CD14-positive monocyte (primary cell): ENCODE measurements around the gene WDR45B. TPM values are rescaled to one million over a fixed set of nuclear protein-coding genes. Genes with fewer than 3 reads are reported as not detected.
A peak's percentile ranks its signal among the peaks of the same experiment; 100 is the strongest.
"Not testable (repeated sequence)": the region's sequence is repeated elsewhere in the genome, so short reads cannot be mapped to it uniquely, and the experiment has no call there.

ENCODE experiments used
- DNase-seq, 3 donors: peaks; one replicate each; pipeline ENCODE4 v3.0.0-alpha.2; 2011 to 2022
- H2AFZ ChIP-seq: 2 replicates; pipeline ENCODE4 v1.6.0; 2012; ENCODE audit warnings: mild to moderate bottlenecking, low read depth, low read length, inconsistent platforms; ENCODE audit not compliant: insufficient read depth, poor library complexity, severe bottlenecking
- H3K27ac ChIP-seq, 2 donors: 1 replicate in 1 of 2; 2 replicates in 1 of 2; pipeline ENCODE4 v1.5.1; 2012 to 2013; ENCODE audit warnings: low read length in 2 of 2, control low read depth in 1 of 2, inconsistent platforms in 1 of 2, low read depth in 1 of 2, mild to moderate bottlenecking in 1 of 2
- H3K27me3 ChIP-seq, 2 donors: one replicate each; pipeline versions ENCODE4 v1.6.0 to v1.6.1; 2011 to 2013; ENCODE audit warnings: low read length in 2 of 2; ENCODE audit not compliant: control insufficient read depth in 2 of 2, insufficient read depth in 2 of 2
- H3K36me3 ChIP-seq, 2 donors: replicated peaks in 1 of 2; 1 replicate in 1 of 2; 2 replicates in 1 of 2; pipeline versions ENCODE4 v1.5.1 to v1.6.1; 2012 to 2013; ENCODE audit warnings: low read length in 2 of 2, control low read depth in 1 of 2, inconsistent platforms in 1 of 2, mild to moderate bottlenecking in 1 of 2; ENCODE audit not compliant: insufficient read depth in 2 of 2, control insufficient read depth in 1 of 2
- H3K4me1 ChIP-seq, 2 donors: 1 replicate in 1 of 2; 2 replicates in 1 of 2; pipeline versions ENCODE4 v1.5.1 to v1.6.1; 2012 to 2013; ENCODE audit warnings: low read length in 2 of 2, control low read depth in 1 of 2, inconsistent platforms in 1 of 2, mild to moderate bottlenecking in 1 of 2, moderate library complexity in 1 of 2; ENCODE audit not compliant: insufficient read depth in 2 of 2, control insufficient read depth in 1 of 2
- H3K4me2 ChIP-seq: replicated peaks from 2 replicates; pipeline ENCODE3; 2012; ENCODE audit warnings: low read length, moderate library complexity, mild to moderate bottlenecking; ENCODE audit not compliant: poor library complexity, severe bottlenecking; ENCODE audit errors: extremely low read depth
- H3K4me3 ChIP-seq, 3 experiments: fragments of 200-600 bp in 1 of 3; sonication (generic) in 1 of 3; replicated peaks in 1 of 3; 1 replicate in 2 of 3; 2 replicates in 1 of 3; pipeline ENCODE4 v1.5.1; 2011 to 2013; ENCODE audit warnings: low read length in 3 of 3, mild to moderate bottlenecking in 3 of 3, control low read depth in 2 of 3, low read depth in 2 of 3, inconsistent platforms in 1 of 3, moderate library complexity in 1 of 3
- H3K79me2 ChIP-seq: 2 replicates; pipeline ENCODE4 v1.6.0; 2012; ENCODE audit warnings: mild to moderate bottlenecking, control low read depth, inconsistent platforms, low read length, moderate library complexity; ENCODE audit not compliant: insufficient read depth
- H3K9ac ChIP-seq: 2 replicates; pipeline ENCODE4 v1.6.0; 2017; ENCODE audit warnings: low read length, mild to moderate bottlenecking; ENCODE audit not compliant: insufficient read depth, poor library complexity, severe bottlenecking
- H3K9me3 ChIP-seq, 2 donors: replicated peaks in 1 of 2; 1 replicate in 1 of 2; 2 replicates in 1 of 2; pipeline versions ENCODE4 v1.5.1 to v1.6.1; 2012 to 2013; ENCODE audit warnings: low read length in 2 of 2, control low read depth in 1 of 2; ENCODE audit not compliant: control insufficient read depth in 1 of 2, insufficient read depth in 1 of 2
- H4K20me1 ChIP-seq: 2 replicates; pipeline ENCODE4 v1.6.0; 2012; ENCODE audit warnings: mild to moderate bottlenecking, low read length, control low read depth, moderate library complexity; ENCODE audit not compliant: insufficient read depth
- H3K27ac Mint-ChIP-seq, 7 donors: one replicate each; pipeline ENCODE4 v1.8.0; 2020; ENCODE audit warnings: mild to moderate bottlenecking in 7 of 7, mixed read lengths in 7 of 7, moderate library complexity in 6 of 7, inconsistent platforms in 2 of 7
- H3K27me3 Mint-ChIP-seq, 3 donors: one replicate each; pipeline ENCODE4 v1.8.0; 2021 to 2022; ENCODE audit warnings: low read depth in 3 of 3, mild to moderate bottlenecking in 3 of 3, mixed read lengths in 3 of 3, moderate library complexity in 3 of 3, inconsistent platforms in 1 of 3
- H3K36me3 Mint-ChIP-seq, 2 donors: one replicate each; pipeline ENCODE4 v1.8.0; 2020; ENCODE audit warnings: mixed read lengths in 2 of 2, inconsistent platforms in 1 of 2, mild to moderate bottlenecking in 1 of 2
- H3K4me1 Mint-ChIP-seq: one replicate; pipeline ENCODE4 v1.8.0; 2020; ENCODE audit warnings: mild to moderate bottlenecking, mixed read lengths
- H3K4me3 Mint-ChIP-seq, 2 donors: one replicate each; pipeline ENCODE4 v1.8.0; 2020; ENCODE audit warnings: mild to moderate bottlenecking in 2 of 2, mixed read lengths in 2 of 2, moderate library complexity in 1 of 2
- H3K9me3 Mint-ChIP-seq, 7 donors: one replicate each; pipeline ENCODE4 v1.8.0; 2020 to 2022; ENCODE audit warnings: mixed read lengths in 7 of 7, mild to moderate bottlenecking in 6 of 7, moderate library complexity in 6 of 7, inconsistent platforms in 2 of 7
- WGBS: methylation state at CpG from one replicate; pipeline ENCODE4 v1.1.5; 2013; ENCODE audit warnings: missing lambda C conversion rate; ENCODE audit not compliant: insufficient coverage; 5-methylcytosine and 5-hydroxymethylcytosine counted together
- intact Hi-C, 2 donors: fragments of 100-400 bp; cut with micrococcal nuclease; formaldehyde crosslinking; loops; one replicate each; pipeline versions ENCODE4 v1.15.0 to v1.15.1; 2023
- polyA plus RNA-seq, 3 donors: library from polyadenylated mRNA; depleted of rRNA in 1 of 3; unstranded in 2 of 3; stranded (reverse) in 1 of 3; fragments of 300-500 nt in 2 of 3; fragments of >200 nt in 1 of 3; fragmentation: Illumina TruSeq in 2 of 3; gene quantifications; 1 replicate in 2 of 3; 2 replicates in 1 of 3; pipeline ENCODE4 v1.2.3, GENCODE V29; 2012 to 2021
- TF ChIP-seq, protein P1 (sequence below): fragments of 200-600 bp; IDR thresholded peaks from one replicate; pipeline ENCODE4 v1.8.0; 2022; ENCODE audit warnings: antibody characterized with exemption, mild to moderate bottlenecking

Gene WDR45B
- polyA plus RNA-seq, 3 donors, result 42.6 to 82.6 (median 60.3) TPM

DNA sequence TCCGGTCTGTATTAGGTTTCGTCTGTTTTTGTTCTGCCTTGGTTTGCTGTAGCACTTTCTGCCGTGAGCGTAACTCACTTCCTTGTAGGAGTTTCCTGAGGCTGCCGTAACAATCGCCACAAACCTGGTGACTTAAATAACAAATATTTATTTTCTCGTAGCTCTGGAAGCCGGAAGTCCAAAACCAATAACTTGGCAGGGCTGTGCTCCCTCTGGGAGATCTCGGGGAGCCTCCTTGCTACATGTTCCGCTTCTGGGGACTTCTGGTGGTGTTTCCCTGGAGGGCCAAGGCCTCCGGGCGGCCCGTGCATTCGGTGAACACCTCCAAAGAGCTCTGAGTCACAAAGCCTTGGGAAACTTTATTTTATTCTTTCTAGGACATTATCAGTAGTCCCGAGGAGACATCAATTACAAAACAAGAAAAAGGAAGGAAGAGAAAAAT is 6.8 kb upstream of the WDR45B start:
- peaks cover 17% of the 10 kb centered on the region for H3K4me1 Mint-ChIP-seq
- Histone ChIP-seq H3K4me3 (peak overlapping the region in 2 of 3 experiments; percentile 17 to 44), H3K9ac (peak overlapping the region; percentile 19), H3K27ac (peak overlapping the region; percentile 63 to 64), H3K4me1 (peaks cover 18 to 22% of the 10 kb centered on the region in 2 donors), H3K79me2 (no peaks in the 10 kb centered on the region), H3K36me3 (no peaks in the 10 kb centered on the region), H3K4me2 (peak overlapping the region; percentile 65), H4K20me1 (no peaks in the 10 kb centered on the region), H3K27me3 (no peaks in the 10 kb centered on the region), H2AFZ (peak overlapping the region; percentile 69), H3K9me3 (no peaks in the 10 kb centered on the region)
- peak; percentile 19 to 89 (median 61) for DNase-seq
- peaks cover 0 to 2% (median 0%) of the 10 kb centered on the region in 7 donors for H3K9me3 Mint-ChIP-seq
- TF ChIP-seq, protein P1, sequence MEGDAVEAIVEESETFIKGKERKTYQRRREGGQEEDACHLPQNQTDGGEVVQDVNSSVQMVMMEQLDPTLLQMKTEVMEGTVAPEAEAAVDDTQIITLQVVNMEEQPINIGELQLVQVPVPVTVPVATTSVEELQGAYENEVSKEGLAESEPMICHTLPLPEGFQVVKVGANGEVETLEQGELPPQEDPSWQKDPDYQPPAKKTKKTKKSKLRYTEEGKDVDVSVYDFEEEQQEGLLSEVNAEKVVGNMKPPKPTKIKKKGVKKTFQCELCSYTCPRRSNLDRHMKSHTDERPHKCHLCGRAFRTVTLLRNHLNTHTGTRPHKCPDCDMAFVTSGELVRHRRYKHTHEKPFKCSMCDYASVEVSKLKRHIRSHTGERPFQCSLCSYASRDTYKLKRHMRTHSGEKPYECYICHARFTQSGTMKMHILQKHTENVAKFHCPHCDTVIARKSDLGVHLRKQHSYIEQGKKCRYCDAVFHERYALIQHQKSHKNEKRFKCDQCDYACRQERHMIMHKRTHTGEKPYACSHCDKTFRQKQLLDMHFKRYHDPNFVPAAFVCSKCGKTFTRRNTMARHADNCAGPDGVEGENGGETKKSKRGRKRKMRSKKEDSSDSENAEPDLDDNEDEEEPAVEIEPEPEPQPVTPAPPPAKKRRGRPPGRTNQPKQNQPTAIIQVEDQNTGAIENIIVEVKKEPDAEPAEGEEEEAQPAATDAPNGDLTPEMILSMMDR, result no peak
- peak overlapping the region; percentile 56 to 85 for H3K4me3 Mint-ChIP-seq
- H3K27me3 Mint-ChIP-seq, result peaks cover 0 to 2% (median 1%) of the 10 kb centered on the region in 3 donors
- WGBS, result 13% methylated on average over 3 of the region's 15 CpGs
- H3K27ac Mint-ChIP-seq, result peak overlapping the region; percentile 61 to 89 (median 83)
- intact Hi-C loops, result no loop called here
- no peaks in the 10 kb centered on the region for H3K36me3 Mint-ChIP-seq

DNA sequence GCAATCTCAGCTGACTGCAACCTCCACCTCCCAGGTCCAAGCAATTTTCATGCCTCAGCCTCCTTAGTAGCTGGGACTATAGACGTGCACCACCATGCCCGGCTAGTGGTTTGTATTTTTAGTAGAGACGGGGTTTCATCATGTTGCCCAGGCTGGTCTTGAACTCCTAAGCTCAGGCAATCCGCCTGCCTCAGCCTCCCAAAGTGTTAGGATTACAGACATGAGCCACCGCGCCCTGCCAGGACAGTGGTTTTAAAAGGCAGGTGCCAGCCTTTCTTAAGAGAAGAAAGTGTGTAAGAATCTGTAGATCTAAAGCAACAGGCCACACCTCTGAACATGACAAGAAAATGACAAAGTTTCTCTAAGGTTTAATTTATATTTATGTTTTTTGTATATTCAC is 6.4 kb upstream of the WDR45B start:
- H3K27me3 Mint-ChIP-seq, intact Hi-C loops, H3K9me3 ChIP-seq, DNase-seq, H3K36me3 ChIP-seq, H3K36me3 Mint-ChIP-seq, H3K27me3 ChIP-seq, H3K79me2 ChIP-seq, H4K20me1 ChIP-seq, H3K9me3 Mint-ChIP-seq: not testable (repeated sequence)
- Histone ChIP-seq H3K27ac (peak overlapping the region in 1 of 2 donors; percentile 63), H2AFZ (peak overlapping the region; percentile 69), H3K4me3 (peak overlapping the region in 2 of 3 experiments; percentile 17 to 44), H3K4me1 (peaks cover 18 to 22% of the 10 kb centered on the region in 2 donors), H3K4me2 (peak overlapping the region; percentile 65), H3K9ac (peak overlapping the region; percentile 19)
- H3K4me1 Mint-ChIP-seq, result peaks cover 17% of the 10 kb centered on the region
- H3K27ac Mint-ChIP-seq, result peak overlapping the region in 5 of 7 donors; percentile 50 to 89 (median 74)
- WGBS, result 80% methylated on average over 6 of the region's 6 CpGs
- H3K4me3 Mint-ChIP-seq, result peak overlapping the region in 1 of 2 donors; percentile 85
